Chondrocyte (in vitro differentiated cells): Measurements from ENCODE around the gene HSPA1L. TPM values are rescaled to one million over a fixed set of nuclear protein-coding genes. Genes with fewer than 3 reads are reported as not detected.

ENCODE experiments used
- DNase-seq: peaks from one replicate; pipeline ENCODE4 v3.0.0; 2021; ENCODE audit warnings: mixed read lengths, low spot score
- H3K27ac Mint-ChIP-seq: one replicate; pipeline ENCODE4 v1.8.0; 2021; ENCODE audit warnings: mild to moderate bottlenecking, moderate library complexity, mixed read lengths; ENCODE audit not compliant: unreplicated experiment
- H3K27me3 Mint-ChIP-seq: 2 replicates; pipeline ENCODE4 v1.8.0; 2021; ENCODE audit warnings: low read depth, mixed read lengths
- H3K36me3 Mint-ChIP-seq: 2 replicates; pipeline ENCODE4 v1.8.0; 2021; ENCODE audit warnings: low read depth, mixed read lengths
- H3K4me1 Mint-ChIP-seq: 2 replicates; pipeline ENCODE4 v1.8.0; 2021; ENCODE audit warnings: low read depth, mild to moderate bottlenecking, mixed read lengths
- H3K4me3 Mint-ChIP-seq: one replicate; pipeline ENCODE4 v1.8.0; 2021; ENCODE audit warnings: mild to moderate bottlenecking, moderate library complexity, mixed read lengths; ENCODE audit not compliant: unreplicated experiment
- H3K9me3 Mint-ChIP-seq: 2 replicates; pipeline ENCODE4 v1.8.0; 2021; ENCODE audit warnings: low read depth, mixed read lengths
- total RNA-seq: library from RNA; stranded (reverse); gene quantifications from 3 replicates; pipeline ENCODE4 v1.2.1, GENCODE V29; 2021
- TF ChIP-seq, protein P1 (sequence below): fragments of 200-600 bp; sonication (generic); IDR thresholded peaks from 2 replicates; pipeline ENCODE4 v1.5.0; 2021; ENCODE audit warnings: antibody characterized with exemption, mild to moderate bottlenecking, moderate library complexity

The HSPA1L gene
- total RNA-seq, 1 donor from 2014 or later: 1.5 TPM

DNA sequence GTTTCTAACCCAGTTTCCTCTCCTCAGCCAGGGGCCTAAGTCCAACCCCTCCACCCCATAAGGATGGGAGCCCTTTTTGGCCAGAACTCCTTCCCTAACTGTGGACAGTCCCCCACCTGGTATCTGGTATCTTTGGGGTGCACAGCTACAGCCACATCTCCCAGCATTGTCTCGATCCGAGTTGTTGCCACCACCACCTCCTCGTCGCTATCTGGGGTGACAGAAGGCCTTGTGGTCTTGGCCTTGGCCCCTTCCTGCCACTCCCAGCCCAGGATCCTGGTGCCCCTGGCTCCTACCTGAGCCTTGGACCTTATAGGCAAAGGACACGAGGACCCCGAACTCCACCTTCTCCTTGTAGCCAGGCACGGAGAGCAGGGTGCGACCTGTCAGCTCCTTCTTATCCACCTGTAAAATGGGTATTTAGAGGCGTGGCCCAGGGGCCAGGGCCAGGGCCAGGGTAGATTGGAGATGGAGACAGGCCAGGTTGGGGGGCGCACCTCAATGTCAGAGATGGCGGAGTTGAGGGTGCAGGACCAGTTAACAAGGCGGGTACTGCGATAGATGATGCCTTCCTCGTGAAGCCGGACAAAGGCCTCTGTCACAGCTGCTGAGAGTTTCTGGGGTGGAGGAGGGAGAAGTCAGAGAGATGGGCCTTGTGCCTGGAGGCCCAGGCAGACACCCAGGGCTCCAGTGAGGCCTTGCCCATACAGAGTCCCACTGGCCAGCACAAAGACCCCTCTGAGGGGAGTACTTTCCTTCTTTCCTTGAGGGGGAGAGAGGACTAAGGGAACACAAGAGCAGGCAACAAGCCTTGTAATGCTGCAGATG, 30.8 kb downstream of the HSPA1L start:
- H3K9me3 Mint-ChIP-seq: no peaks in the 10 kb centered on the region
- DNase-seq: no peak
- no peaks in the 10 kb centered on the region for H3K4me1 Mint-ChIP-seq
- H3K27ac Mint-ChIP-seq: no peak overlapping the region
- TF ChIP-seq, protein P1, sequence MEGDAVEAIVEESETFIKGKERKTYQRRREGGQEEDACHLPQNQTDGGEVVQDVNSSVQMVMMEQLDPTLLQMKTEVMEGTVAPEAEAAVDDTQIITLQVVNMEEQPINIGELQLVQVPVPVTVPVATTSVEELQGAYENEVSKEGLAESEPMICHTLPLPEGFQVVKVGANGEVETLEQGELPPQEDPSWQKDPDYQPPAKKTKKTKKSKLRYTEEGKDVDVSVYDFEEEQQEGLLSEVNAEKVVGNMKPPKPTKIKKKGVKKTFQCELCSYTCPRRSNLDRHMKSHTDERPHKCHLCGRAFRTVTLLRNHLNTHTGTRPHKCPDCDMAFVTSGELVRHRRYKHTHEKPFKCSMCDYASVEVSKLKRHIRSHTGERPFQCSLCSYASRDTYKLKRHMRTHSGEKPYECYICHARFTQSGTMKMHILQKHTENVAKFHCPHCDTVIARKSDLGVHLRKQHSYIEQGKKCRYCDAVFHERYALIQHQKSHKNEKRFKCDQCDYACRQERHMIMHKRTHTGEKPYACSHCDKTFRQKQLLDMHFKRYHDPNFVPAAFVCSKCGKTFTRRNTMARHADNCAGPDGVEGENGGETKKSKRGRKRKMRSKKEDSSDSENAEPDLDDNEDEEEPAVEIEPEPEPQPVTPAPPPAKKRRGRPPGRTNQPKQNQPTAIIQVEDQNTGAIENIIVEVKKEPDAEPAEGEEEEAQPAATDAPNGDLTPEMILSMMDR: no peak
- no peaks in the 10 kb centered on the region for H3K27me3 Mint-ChIP-seq
- H3K36me3 Mint-ChIP-seq: peaks cover 28% of the 10 kb centered on the region
- no peak overlapping the region for H3K4me3 Mint-ChIP-seq

DNA sequence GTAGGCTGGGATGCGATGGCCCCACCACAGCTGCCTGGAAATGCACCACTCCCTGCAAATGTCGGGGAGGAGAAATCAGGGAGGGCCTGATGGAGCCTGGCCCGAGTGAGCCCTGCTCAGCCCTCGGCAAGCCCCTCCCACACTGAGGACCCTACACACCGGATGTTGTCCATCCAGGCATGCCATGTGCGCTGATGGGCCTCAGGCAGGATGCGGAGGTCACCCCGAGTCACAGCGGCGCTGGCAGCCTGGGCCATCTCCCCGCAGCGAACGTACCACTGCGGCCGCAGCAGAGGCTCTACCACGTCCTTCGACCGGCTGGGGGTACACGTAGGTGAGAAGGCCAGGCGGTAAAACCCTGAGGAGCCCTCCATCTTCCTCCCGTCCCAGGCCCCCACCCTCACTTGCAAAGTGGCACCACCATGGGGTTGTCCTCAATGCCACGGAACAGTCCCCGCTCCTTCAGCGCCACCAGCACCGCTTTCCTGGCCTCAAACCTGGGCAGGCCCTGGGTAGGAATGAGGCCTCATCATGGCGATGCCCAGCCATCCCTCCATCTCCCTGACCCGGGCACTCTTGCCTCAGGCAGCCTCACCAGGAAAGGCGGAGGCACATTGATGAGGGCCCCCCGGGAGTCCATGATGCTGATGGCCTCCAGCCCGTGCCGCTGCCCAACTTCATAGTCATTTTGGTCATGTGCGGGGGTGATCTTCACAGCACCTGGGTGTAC, 32.8 kb downstream of the HSPA1L start:
- Mint-ChIP-seq H3K27ac (no peak overlapping the region), H3K27me3 (no peaks in the 10 kb centered on the region), H3K4me3 (no peak overlapping the region), H3K9me3 (no peaks in the 10 kb centered on the region), H3K36me3 (peaks cover 31% of the 10 kb centered on the region), H3K4me1 (peaks cover 3% of the 10 kb centered on the region)
- no peak for DNase-seq
- TF ChIP-seq, protein P1: no peak

DNA sequence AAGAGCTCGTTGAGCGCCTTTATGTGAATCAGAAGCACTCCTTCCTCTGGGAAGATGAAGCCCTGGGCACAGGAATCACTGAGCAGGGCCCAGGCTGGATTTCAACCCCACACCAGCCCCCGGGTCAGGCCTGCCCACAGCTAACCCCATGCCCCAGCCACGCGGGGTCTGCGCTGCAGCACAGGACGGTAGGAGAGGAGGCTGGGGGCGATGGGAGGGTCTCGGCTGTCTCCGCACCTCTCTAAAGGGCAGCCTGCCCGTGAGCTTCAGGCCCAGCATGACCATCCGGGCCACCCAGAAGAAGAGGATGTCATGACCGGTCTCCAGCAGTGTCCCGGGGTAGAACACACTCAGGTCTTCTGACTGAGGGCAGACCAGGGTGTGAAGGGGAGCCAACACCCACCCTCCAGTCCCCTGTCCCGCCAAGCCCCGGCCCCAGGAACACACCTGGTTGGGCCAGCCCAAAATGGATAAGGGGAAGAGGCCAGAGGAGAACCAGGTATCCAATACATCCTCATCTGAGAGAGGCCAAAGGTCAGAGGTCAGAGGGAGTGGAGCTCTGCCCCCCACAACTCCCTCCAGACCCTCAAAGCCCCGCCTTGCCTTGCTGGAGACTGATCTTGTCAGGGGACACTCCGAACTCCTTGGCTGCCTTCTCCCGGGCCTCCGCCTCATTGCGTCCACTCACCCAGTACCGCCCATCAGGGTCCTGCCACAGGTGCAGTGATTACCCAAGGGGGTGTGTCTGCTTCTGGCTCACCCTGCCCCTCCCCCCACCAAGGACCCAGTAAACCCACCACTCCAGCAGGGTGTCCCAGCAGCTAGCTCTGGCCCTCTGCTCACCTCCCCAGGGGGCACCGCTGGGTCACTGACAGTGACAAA, 33.6 kb downstream of the HSPA1L start:
- no peaks in the 10 kb centered on the region for H3K9me3 Mint-ChIP-seq
- H3K27ac Mint-ChIP-seq: no peak overlapping the region
- no peaks in the 10 kb centered on the region for H3K27me3 Mint-ChIP-seq
- peaks cover 8% of the 10 kb centered on the region for H3K4me1 Mint-ChIP-seq
- TF ChIP-seq, protein P1: no peak
- H3K4me3 Mint-ChIP-seq: no peak overlapping the region
- peaks cover 31% of the 10 kb centered on the region for H3K36me3 Mint-ChIP-seq
- DNase-seq: no peak

DNA sequence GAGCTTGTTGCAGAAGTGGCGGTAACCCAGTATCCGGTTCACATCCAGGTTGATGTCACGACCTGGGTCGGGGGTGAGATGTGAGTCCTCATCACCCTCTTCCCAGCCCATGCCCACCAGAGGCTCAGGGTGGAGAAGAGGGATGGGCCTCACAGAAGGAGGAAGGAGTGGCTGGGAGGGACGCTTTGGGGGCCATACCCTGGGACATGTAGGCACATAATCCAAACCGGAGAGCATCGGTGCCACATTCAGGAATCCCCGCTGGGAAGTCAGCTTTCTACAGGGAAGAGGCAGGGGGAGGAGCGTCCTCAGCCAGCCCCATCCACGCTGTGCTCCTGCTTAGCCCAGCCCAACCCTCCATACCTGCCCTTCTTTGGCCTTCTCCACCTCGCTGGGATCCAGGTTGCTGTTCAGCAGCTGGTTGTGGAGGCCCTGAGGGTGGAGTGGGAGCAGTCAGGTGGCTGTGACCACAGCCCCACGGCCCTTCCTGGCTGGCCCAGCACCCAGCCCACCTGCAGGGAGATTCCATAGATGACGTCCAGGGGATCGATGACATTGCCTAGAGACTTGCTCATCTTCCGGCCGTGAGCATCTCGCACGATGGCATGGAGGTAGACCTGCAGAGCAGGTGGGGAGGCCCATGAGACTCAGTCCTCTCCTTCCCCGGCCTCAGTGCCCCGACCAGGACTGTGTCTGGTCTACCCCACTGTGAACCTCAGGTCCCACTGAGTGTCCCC, 34.4 kb downstream of the HSPA1L start:
- Mint-ChIP-seq H3K27ac (no peak overlapping the region), H3K9me3 (no peaks in the 10 kb centered on the region), H3K27me3 (no peaks in the 10 kb centered on the region), H3K4me1 (peaks cover 10% of the 10 kb centered on the region), H3K4me3 (no peak overlapping the region), H3K36me3 (peaks cover 29% of the 10 kb centered on the region)
- TF ChIP-seq, protein P1: no peak
- DNase-seq: no peak
